K562 (cell line): ENCODE results near the gene PRKAG2.

Source experiments
- CBX5 ChIP-seq: IDR thresholded peaks from 2 replicates; pipeline ENCODE4 v1.6.1; 2014; ENCODE audit warnings: low read depth, borderline replicate concordance
- CBX8 ChIP-seq: fragments of 200-600 bp; sonication (generic); IDR thresholded peaks from 2 replicates; pipeline ENCODE4 v1.6.1; 2012; ENCODE audit warnings: borderline replicate concordance, mixed run types, low read depth, mild to moderate bottlenecking, moderate library complexity, mixed read lengths, low read length, control low read depth, inconsistent platforms; ENCODE audit not compliant: poor library complexity, severe bottlenecking; ENCODE audit errors: extremely low read depth
- CTCF ChIP-seq, 3 experiments: IDR thresholded peaks in 2 of 3; conservative IDR thresholded peaks in 1 of 3; 2 replicates each; pipeline ENCODE4 v1.5.1; 2011 to 2012; ENCODE audit warnings: low read length in 3 of 3, mild to moderate bottlenecking in 3 of 3, control low read depth in 2 of 3, improper control_type of control experiment in 1 of 3, inconsistent platforms in 1 of 3, low read depth in 1 of 3, mixed read lengths in 1 of 3, moderate library complexity in 1 of 3; ENCODE audit not compliant: insufficient read depth in 2 of 3
- DNMT1 ChIP-seq: fragments of 450-650 bp; IDR thresholded peaks from 2 replicates; pipeline ENCODE4 v1.6.1; 2016; ENCODE audit warnings: antibody characterized with exemption, mild to moderate bottlenecking
- E2F3 ChIP-seq: fragments of 250-450 bp; sonication (Bioruptor Pico); IDR thresholded peaks from 2 replicates; pipeline ENCODE4 v1.4.0; 2020; ENCODE audit warnings: mild to moderate bottlenecking
- EHMT2 ChIP-seq: fragments of 450-650 bp; IDR thresholded peaks from 2 replicates; pipeline ENCODE4 v1.6.1; 2018; ENCODE audit warnings: antibody characterized with exemption
- GABPA ChIP-seq: fragments of 200-800 bp; sonication (Bioruptor generic); conservative IDR thresholded peaks from 2 replicates; pipeline ENCODE4 v1.6.1; 2016; ENCODE audit warnings: low read depth, missing genetic modification characterization, missing compliant biosample characterization
- MXD1 ChIP-seq: fragments of 250-450 bp; sonication (Bioruptor Pico); IDR thresholded peaks from 2 replicates; pipeline ENCODE4 v1.8.0; 2021; ENCODE audit warnings: borderline replicate concordance, mild to moderate bottlenecking, moderate library complexity; ENCODE audit not compliant: poor library complexity, severe bottlenecking
- RAD21 ChIP-seq, 2 experiments: fragments of 250-450 bp in 1 of 2; fragments of 450-650 bp in 1 of 2; sonication (Bioruptor Pico) in 1 of 2; formaldehyde crosslinking in 1 of 2; IDR thresholded peaks in 1 of 2; conservative IDR thresholded peaks in 1 of 2; 2 replicates each; pipeline versions ENCODE4 v1.4.0 to v1.8.0; 2020 to 2022; ENCODE audit warnings: mild to moderate bottlenecking in 2 of 2, moderate library complexity in 1 of 2
- ZFP1 ChIP-seq: fragments of 450-650 bp; formaldehyde crosslinking; IDR thresholded peaks from 2 replicates; pipeline ENCODE4 v1.4.0; 2020; ENCODE audit warnings: mild to moderate bottlenecking, mixed read lengths
- TF ChIP-seq, protein P1 (sequence below): fragments of 250-450 bp; sonication (Bioruptor Pico); IDR thresholded peaks from 2 replicates; pipeline ENCODE4 v1.4.0; 2020; ENCODE audit warnings: borderline replicate concordance
- TF ChIP-seq, protein P2 (sequence below): fragments of 450-650 bp; IDR thresholded peaks from 2 replicates; pipeline ENCODE4 v1.7.0; 2016; ENCODE audit warnings: borderline replicate concordance

- no peak for TF ChIP-seq CBX8
- TF ChIP-seq GABPA (tag), result no peak
- no peak for TF ChIP-seq CTCF (IDR thresholded peaks at IDR 0.05 in 2 of 3, conservative IDR thresholded peaks at IDR 0.05 in 1 of 3; ENCODE audit: insufficient read depth in 2 of 3, low read depth in 1 of 3, low read length in 3 of 3)
- no peak for TF ChIP-seq RAD21 (CRISPR knock-in tag; conservative IDR thresholded peaks at IDR 0.05 in 1 of 2, IDR thresholded peaks at IDR 0.05 in 1 of 2)
- TF ChIP-seq E2F3 (CRISPR knock-in tag), result no peak
- TF ChIP-seq, protein P1, sequence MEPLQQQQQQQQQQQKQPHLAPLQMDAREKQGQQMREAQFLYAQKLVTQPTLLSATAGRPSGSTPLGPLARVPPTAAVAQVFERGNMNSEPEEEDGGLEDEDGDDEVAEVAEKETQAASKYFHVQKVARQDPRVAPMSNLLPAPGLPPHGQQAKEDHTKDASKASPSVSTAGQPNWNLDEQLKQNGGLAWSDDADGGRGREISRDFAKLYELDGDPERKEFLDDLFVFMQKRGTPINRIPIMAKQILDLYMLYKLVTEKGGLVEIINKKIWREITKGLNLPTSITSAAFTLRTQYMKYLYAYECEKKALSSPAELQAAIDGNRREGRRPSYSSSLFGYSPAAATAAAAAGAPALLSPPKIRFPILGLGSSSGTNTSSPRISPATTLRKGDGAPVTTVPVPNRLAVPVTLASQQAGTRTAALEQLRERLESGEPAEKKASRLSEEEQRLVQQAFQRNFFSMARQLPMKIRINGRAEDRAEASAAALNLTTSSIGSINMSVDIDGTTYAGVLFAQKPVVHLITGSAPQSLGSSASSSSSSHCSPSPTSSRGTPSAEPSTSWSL (CRISPR knock-in tag), result no peak
- no peak for TF ChIP-seq MXD1 (CRISPR knock-in tag)
- TF ChIP-seq, protein P2, sequence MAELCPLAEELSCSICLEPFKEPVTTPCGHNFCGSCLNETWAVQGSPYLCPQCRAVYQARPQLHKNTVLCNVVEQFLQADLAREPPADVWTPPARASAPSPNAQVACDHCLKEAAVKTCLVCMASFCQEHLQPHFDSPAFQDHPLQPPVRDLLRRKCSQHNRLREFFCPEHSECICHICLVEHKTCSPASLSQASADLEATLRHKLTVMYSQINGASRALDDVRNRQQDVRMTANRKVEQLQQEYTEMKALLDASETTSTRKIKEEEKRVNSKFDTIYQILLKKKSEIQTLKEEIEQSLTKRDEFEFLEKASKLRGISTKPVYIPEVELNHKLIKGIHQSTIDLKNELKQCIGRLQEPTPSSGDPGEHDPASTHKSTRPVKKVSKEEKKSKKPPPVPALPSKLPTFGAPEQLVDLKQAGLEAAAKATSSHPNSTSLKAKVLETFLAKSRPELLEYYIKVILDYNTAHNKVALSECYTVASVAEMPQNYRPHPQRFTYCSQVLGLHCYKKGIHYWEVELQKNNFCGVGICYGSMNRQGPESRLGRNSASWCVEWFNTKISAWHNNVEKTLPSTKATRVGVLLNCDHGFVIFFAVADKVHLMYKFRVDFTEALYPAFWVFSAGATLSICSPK, result no peak
- no peak for TF ChIP-seq EHMT2
- TF ChIP-seq CBX5, result no peak
- no peak for TF ChIP-seq DNMT1
- TF ChIP-seq ZFP1 (CRISPR knock-in tag), result no peak
These were observed 148.2 kb downstream of the PRKAG2 start for GRCh38 chr7:151728746-151729145.
